GM12878 (cell line): Measurements from ENCODE around the gene UBE2L5. TPM values are rescaled to one million over a fixed set of nuclear protein-coding genes. Genes with fewer than 3 reads are reported as not detected.

Source experiments
- ATF7 ChIP-seq: fragments of 450-650 bp; IDR thresholded peaks from 2 replicates; pipeline ENCODE4 v1.6.1; 2016; ENCODE audit warnings: low read depth, mild to moderate bottlenecking
- BCL11A ChIP-seq: IDR thresholded peaks from 2 replicates; pipeline ENCODE4 v1.6.1; 2011; ENCODE audit warnings: low read depth, low read length
- BCLAF1 ChIP-seq: fragments of 450-650 bp; IDR thresholded peaks from 2 replicates; pipeline ENCODE4 v1.6.1; 2017; ENCODE audit warnings: antibody characterized with exemption, mild to moderate bottlenecking, moderate library complexity
- ETV6 ChIP-seq, 2 experiments: fragments of 450-650 bp in 1 of 2; IDR thresholded peaks in 1 of 2; conservative IDR thresholded peaks in 1 of 2; 2 replicates each; pipeline ENCODE4 v1.6.1; 2014; ENCODE audit warnings: antibody characterized with exemption in 1 of 2, borderline replicate concordance in 1 of 2, low read depth in 1 of 2, mild to moderate bottlenecking in 1 of 2, moderate library complexity in 1 of 2
- MTA2 ChIP-seq: fragments of 450-650 bp; IDR thresholded peaks from 2 replicates; pipeline ENCODE4 v1.6.1; 2016; ENCODE audit warnings: low read depth, mild to moderate bottlenecking, moderate library complexity
- MXI1 ChIP-seq: fragments of 150-350 bp; IDR thresholded peaks from 2 replicates; pipeline ENCODE4 v1.6.1; 2011; ENCODE audit warnings: low read depth, mild to moderate bottlenecking, inconsistent platforms, low read length, improper control_type of control experiment
- NFXL1 ChIP-seq: fragments of 450-650 bp; IDR thresholded peaks from 2 replicates; pipeline ENCODE4 v1.6.1; 2017; ENCODE audit warnings: antibody characterized with exemption, mild to moderate bottlenecking, borderline replicate concordance
- NR2C1 ChIP-seq: fragments of 450-650 bp; IDR thresholded peaks from 2 replicates; pipeline ENCODE4 v1.6.1; 2017; ENCODE audit warnings: antibody characterized with exemption, mild to moderate bottlenecking, moderate library complexity
- PML ChIP-seq: IDR thresholded peaks from 2 replicates; pipeline ENCODE4 v1.6.1; 2012; ENCODE audit warnings: low read length, inconsistent platforms
- RBBP5 ChIP-seq: fragments of 200-600 bp; sonication (generic); conservative IDR thresholded peaks from 2 replicates; pipeline ENCODE4 v1.6.1; 2016
- RUNX3 ChIP-seq: IDR thresholded peaks from 2 replicates; pipeline ENCODE4 v1.6.1; 2012; ENCODE audit warnings: low read length, inconsistent platforms
- SKIL ChIP-seq: fragments of 450-650 bp; IDR thresholded peaks from 2 replicates; pipeline ENCODE4 v1.6.1; 2017; ENCODE audit warnings: mild to moderate bottlenecking, low read depth, inconsistent platforms; ENCODE audit not compliant: poor library complexity, severe bottlenecking
- SMARCA5 ChIP-seq: fragments of 450-650 bp; IDR thresholded peaks from 2 replicates; pipeline ENCODE4 v1.6.1; 2017; ENCODE audit warnings: mild to moderate bottlenecking
- TARDBP ChIP-seq: IDR thresholded peaks from 2 replicates; pipeline ENCODE4 v1.6.1; 2016; ENCODE audit warnings: borderline replicate concordance
- TBL1XR1 ChIP-seq: IDR thresholded peaks from 2 replicates; pipeline ENCODE4 v1.6.1; 2012; ENCODE audit warnings: low read depth, low read length, improper control_type of control experiment
- ZNF217 ChIP-seq: fragments of 450-650 bp; IDR thresholded peaks from 2 replicates; pipeline ENCODE4 v1.6.1; 2017; ENCODE audit warnings: antibody characterized with exemption, mild to moderate bottlenecking
- polyA plus RNA-seq, 11 experiments: library from polyadenylated mRNA; depleted of rRNA in 4 of 11; unstranded in 6 of 11; stranded (reverse) in 5 of 11; fragments of >200 nt; fragmentation: Nextera tagmentation in 4 of 11; fragmentation: Illumina TruSeq in 1 of 11; extraction: Ambion mirVana in 4 of 11; extraction: Trizol in 1 of 11; gene quantifications; 1 replicate in 1 of 11; 2 replicates in 10 of 11; pipeline versions ENCODE4 v1.2.1 to v1.2.3, GENCODE V29; 2011 to 2016; ENCODE audit warnings: inconsistent platforms in 2 of 11, missing spikeins in 2 of 11, low read depth in 1 of 11
- total RNA-seq, 4 experiments: library from RNA; depleted of rRNA in 3 of 4; stranded (reverse); fragments of >200 nt in 3 of 4; fragmentation: Illumina TruSeq in 1 of 4; extraction: Trizol in 1 of 4; gene quantifications; 2 replicates each; pipeline versions ENCODE4 v1.2.1 to v1.2.3, GENCODE V29; 2013 to 2021
- TF ChIP-seq, protein P1 (sequence below): fragments of 150-350 bp; IDR thresholded peaks from 2 replicates; pipeline ENCODE4 v1.6.1; 2014; ENCODE audit warnings: mild to moderate bottlenecking, low read depth, low read length
- TF ChIP-seq, protein P2 (sequence below): fragments of 450-650 bp; IDR thresholded peaks from 2 replicates; pipeline ENCODE4 v1.6.1; 2017; ENCODE audit warnings: mild to moderate bottlenecking, moderate library complexity
- TF ChIP-seq, protein P3 (sequence below): IDR thresholded peaks from 2 replicates; pipeline ENCODE4 v1.6.1; 2012; ENCODE audit warnings: low read depth, low read length, improper control_type of control experiment

Gene UBE2L5
- total and polyA plus RNA-seq, 10 of the 15 experiments (the other 5 are each of a cell fraction or from before 2014, with no cell fraction given): 0.03 to 1.1 (median 0.19) TPM; not detected in 2

DNA sequence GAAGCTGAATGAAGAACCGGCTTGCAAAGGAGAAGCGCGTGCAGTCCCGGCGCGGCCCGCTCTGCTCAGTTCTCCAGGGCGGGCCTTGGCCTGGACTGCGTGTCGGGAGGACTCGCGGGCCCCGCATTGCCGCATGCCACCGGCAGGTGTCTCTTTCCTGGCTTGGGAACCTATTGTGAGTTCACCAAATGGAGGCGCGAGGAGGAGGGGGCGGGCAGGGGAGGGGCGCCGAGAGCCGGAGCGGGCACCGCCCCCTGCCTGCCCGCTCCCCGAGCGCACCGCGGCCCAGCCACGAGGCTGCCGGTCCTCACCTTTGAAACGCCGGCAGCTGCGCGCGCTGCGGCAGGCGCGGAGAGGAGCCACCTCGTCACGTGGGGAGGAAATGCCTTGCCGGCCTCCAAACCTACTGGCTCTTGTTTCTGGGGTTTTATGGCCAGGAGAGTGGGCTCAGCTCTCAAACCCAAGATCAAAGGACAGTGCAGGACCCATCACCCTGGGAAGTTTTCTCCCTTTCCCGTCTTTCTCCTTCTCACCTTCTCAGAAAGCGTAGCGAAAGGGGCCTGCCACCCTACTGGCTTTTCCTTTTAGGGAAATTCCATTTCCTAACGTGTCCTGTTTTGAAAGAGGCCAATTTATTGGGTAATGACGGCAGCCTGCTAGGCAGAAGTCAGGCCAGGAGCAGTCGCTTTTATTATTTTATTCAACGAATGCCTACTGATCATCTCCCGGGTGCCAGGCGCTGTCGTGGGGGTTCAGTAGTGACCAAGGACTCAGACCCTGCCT lies 13.8 kb upstream of the UBE2L5 start (continued):
- TF ChIP-seq, protein P1, sequence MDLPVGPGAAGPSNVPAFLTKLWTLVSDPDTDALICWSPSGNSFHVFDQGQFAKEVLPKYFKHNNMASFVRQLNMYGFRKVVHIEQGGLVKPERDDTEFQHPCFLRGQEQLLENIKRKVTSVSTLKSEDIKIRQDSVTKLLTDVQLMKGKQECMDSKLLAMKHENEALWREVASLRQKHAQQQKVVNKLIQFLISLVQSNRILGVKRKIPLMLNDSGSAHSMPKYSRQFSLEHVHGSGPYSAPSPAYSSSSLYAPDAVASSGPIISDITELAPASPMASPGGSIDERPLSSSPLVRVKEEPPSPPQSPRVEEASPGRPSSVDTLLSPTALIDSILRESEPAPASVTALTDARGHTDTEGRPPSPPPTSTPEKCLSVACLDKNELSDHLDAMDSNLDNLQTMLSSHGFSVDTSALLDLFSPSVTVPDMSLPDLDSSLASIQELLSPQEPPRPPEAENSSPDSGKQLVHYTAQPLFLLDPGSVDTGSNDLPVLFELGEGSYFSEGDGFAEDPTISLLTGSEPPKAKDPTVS: no peak
- no peak for TF ChIP-seq ETV6 (conservative IDR thresholded peaks at IDR 0.05 in 1 of 2, IDR thresholded peaks at IDR 0.05 in 1 of 2; ENCODE audit: borderline replicate concordance in 1 of 2, low read depth in 1 of 2)
- TF ChIP-seq ZNF217: no peak
- TF ChIP-seq TBL1XR1: no peak
- no peak for TF ChIP-seq NFXL1
- TF ChIP-seq, protein P2, sequence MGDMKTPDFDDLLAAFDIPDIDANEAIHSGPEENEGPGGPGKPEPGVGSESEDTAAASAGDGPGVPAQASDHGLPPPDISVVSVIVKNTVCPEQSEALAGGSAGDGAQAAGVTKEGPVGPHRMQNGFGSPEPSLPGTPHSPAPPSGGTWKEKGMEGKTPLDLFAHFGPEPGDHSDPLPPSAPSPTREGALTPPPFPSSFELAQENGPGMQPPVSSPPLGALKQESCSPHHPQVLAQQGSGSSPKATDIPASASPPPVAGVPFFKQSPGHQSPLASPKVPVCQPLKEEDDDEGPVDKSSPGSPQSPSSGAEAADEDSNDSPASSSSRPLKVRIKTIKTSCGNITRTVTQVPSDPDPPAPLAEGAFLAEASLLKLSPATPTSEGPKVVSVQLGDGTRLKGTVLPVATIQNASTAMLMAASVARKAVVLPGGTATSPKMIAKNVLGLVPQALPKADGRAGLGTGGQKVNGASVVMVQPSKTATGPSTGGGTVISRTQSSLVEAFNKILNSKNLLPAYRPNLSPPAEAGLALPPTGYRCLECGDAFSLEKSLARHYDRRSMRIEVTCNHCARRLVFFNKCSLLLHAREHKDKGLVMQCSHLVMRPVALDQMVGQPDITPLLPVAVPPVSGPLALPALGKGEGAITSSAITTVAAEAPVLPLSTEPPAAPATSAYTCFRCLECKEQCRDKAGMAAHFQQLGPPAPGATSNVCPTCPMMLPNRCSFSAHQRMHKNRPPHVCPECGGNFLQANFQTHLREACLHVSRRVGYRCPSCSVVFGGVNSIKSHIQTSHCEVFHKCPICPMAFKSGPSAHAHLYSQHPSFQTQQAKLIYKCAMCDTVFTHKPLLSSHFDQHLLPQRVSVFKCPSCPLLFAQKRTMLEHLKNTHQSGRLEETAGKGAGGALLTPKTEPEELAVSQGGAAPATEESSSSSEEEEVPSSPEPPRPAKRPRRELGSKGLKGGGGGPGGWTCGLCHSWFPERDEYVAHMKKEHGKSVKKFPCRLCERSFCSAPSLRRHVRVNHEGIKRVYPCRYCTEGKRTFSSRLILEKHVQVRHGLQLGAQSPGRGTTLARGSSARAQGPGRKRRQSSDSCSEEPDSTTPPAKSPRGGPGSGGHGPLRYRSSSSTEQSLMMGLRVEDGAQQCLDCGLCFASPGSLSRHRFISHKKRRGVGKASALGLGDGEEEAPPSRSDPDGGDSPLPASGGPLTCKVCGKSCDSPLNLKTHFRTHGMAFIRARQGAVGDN: peak; percentile 91
- no peak for TF ChIP-seq SKIL
- no peak for TF ChIP-seq MTA2
- no peak for TF ChIP-seq NR2C1
- TF ChIP-seq PML: no peak
- no peak for TF ChIP-seq ATF7
- TF ChIP-seq BCL11A: no peak
- TF ChIP-seq BCLAF1: no peak
- no peak for TF ChIP-seq RUNX3
- TF ChIP-seq MXI1: peak; percentile 33; the same call in 1 of the 2 replicates
- TF ChIP-seq, protein P3, sequence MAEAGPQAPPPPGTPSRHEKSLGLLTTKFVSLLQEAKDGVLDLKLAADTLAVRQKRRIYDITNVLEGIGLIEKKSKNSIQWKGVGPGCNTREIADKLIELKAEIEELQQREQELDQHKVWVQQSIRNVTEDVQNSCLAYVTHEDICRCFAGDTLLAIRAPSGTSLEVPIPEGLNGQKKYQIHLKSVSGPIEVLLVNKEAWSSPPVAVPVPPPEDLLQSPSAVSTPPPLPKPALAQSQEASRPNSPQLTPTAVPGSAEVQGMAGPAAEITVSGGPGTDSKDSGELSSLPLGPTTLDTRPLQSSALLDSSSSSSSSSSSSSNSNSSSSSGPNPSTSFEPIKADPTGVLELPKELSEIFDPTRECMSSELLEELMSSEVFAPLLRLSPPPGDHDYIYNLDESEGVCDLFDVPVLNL: no peak
- TF ChIP-seq RBBP5: no peak
- TF ChIP-seq SMARCA5: 0 out of 2 replicates have a peak, but pooled peaks have one; percentile 48
- TF ChIP-seq TARDBP: peak; percentile 22; the same call in 1 of the 2 replicates
